K562 (cell line): ENCODE results near the gene SLC25A15. TPM values are rescaled to one million over a fixed set of nuclear protein-coding genes. Genes with fewer than 3 reads are reported as not detected.

Experiments used
- FOXA1 ChIP-seq: fragments of 450-650 bp; IDR thresholded peaks from 2 replicates; pipeline ENCODE4 v1.6.1; 2016; ENCODE audit warnings: mild to moderate bottlenecking, borderline replicate concordance
- IFI16 ChIP-seq: fragments of 250-450 bp; sonication (Bioruptor Pico); IDR thresholded peaks from 2 replicates; pipeline ENCODE4 v2.1.2; 2022; ENCODE audit warnings: mild to moderate bottlenecking, inconsistent platforms
- MEF2D ChIP-seq: conservative IDR thresholded peaks from 2 replicates; pipeline ENCODE4 v1.6.1; 2016; ENCODE audit warnings: low read depth, missing genetic modification characterization, missing compliant biosample characterization
- PML ChIP-seq: IDR thresholded peaks from 2 replicates; pipeline ENCODE4 v1.6.1; 2012; ENCODE audit warnings: low read length, inconsistent platforms
- RBFOX2 ChIP-seq: fragments of 200-400 bp; formaldehyde crosslinking; IDR thresholded peaks from 2 replicates; pipeline ENCODE4 v1.6.1; 2017; ENCODE audit warnings: low read depth, mild to moderate bottlenecking, low read length, moderate library complexity
- SMARCA4 ChIP-seq: fragments of 450-650 bp; IDR thresholded peaks from 2 replicates; pipeline ENCODE4 v1.6.1; 2016
- SREBF2 ChIP-seq: sonication (generic); formaldehyde crosslinking; IDR thresholded peaks from 2 replicates; pipeline ENCODE4 v1.4.0; 2020; ENCODE audit warnings: mild to moderate bottlenecking, missing genetic modification reagents
- ZNF165 ChIP-seq: fragments of 250-450 bp; sonication (Bioruptor Pico); IDR thresholded peaks from 2 replicates; pipeline ENCODE4 v1.4.0; 2020; ENCODE audit warnings: borderline replicate concordance
- ZNF57 ChIP-seq: fragments of 450-650 bp; formaldehyde crosslinking; IDR thresholded peaks from 2 replicates; pipeline ENCODE4 v1.4.0; 2020; ENCODE audit warnings: mild to moderate bottlenecking, moderate library complexity
- ZSCAN32 ChIP-seq: fragments of 450-650 bp; formaldehyde crosslinking; IDR thresholded peaks from 2 replicates; pipeline ENCODE4 v1.4.0; 2020; ENCODE audit warnings: mild to moderate bottlenecking, moderate library complexity
- polyA plus RNA-seq, 8 experiments: library from polyadenylated mRNA; depleted of rRNA in 4 of 8; stranded (reverse) in 5 of 8; unstranded in 3 of 8; fragments of >200 nt; fragmentation: Nextera tagmentation in 2 of 8; fragmentation: Illumina TruSeq in 1 of 8; extraction: Ambion mirVana in 2 of 8; extraction: Trizol in 1 of 8; gene quantifications; 2 replicates each; pipeline versions ENCODE4 v1.2.1 to v1.2.3, GENCODE V29; 2011 to 2014; ENCODE audit warnings: inconsistent platforms in 1 of 8, missing spikeins in 1 of 8
- total RNA-seq, 7 experiments: library from RNA; depleted of rRNA in 6 of 7; stranded (reverse); fragments of >200 nt in 6 of 7; fragmentation: Illumina TruSeq in 2 of 7; extraction: Trizol in 2 of 7; gene quantifications; 2 replicates each; pipeline versions ENCODE4 v1.2.1 to v1.2.3, GENCODE V29; 2011 to 2021; ENCODE audit warnings: low replicate concordance in 1 of 7
- TF ChIP-seq, protein P1 (sequence below): fragments of 450-650 bp; IDR thresholded peaks from 2 replicates; pipeline ENCODE4 v1.6.1; 2018; ENCODE audit not compliant: partially characterized antibody
- TF ChIP-seq, protein P2 (sequence below): sonication (generic); formaldehyde crosslinking; IDR thresholded peaks from 2 replicates; pipeline ENCODE4 v1.8.1; 2023; ENCODE audit warnings: mild to moderate bottlenecking, missing genetic modification reagents

Gene SLC25A15
- total and polyA plus RNA-seq, 9 of the 15 experiments (the other 6 are each of a cell fraction or from before 2014, with no cell fraction given): 3.5 to 30.5 (median 20.3) TPM

DNA sequence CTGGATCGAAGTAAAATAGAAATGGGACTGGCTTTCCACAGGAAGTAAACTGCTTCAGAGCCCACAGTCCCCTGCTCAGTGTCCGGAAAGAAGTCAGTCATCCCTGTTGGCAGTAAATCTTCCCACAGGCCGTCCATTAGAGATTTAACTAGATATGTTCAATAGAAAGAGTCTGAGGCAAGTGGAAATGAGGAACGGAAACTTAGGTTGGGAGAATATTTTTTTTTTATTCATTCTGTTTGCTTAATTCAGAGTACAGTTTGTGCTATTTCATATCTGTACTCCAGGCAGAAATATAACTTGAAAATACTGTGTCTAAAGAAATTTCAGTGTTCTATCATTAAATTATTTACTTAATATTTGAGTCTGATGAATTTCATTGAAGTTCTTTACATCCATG is 22.7 kb downstream of the SLC25A15 start (continued):
- TF ChIP-seq ZNF57 (no peak), SMARCA4 (no peak), SREBF2 (CRISPR knock-in tag) (no peak), ZSCAN32 (no peak), FOXA1 (no peak), MEF2D (tag) (no peak), ZNF165 (CRISPR knock-in tag) (no peak), PML (no peak), RBFOX2 (no peak), IFI16 (CRISPR knock-in tag) (no peak)
- TF ChIP-seq, protein P1, sequence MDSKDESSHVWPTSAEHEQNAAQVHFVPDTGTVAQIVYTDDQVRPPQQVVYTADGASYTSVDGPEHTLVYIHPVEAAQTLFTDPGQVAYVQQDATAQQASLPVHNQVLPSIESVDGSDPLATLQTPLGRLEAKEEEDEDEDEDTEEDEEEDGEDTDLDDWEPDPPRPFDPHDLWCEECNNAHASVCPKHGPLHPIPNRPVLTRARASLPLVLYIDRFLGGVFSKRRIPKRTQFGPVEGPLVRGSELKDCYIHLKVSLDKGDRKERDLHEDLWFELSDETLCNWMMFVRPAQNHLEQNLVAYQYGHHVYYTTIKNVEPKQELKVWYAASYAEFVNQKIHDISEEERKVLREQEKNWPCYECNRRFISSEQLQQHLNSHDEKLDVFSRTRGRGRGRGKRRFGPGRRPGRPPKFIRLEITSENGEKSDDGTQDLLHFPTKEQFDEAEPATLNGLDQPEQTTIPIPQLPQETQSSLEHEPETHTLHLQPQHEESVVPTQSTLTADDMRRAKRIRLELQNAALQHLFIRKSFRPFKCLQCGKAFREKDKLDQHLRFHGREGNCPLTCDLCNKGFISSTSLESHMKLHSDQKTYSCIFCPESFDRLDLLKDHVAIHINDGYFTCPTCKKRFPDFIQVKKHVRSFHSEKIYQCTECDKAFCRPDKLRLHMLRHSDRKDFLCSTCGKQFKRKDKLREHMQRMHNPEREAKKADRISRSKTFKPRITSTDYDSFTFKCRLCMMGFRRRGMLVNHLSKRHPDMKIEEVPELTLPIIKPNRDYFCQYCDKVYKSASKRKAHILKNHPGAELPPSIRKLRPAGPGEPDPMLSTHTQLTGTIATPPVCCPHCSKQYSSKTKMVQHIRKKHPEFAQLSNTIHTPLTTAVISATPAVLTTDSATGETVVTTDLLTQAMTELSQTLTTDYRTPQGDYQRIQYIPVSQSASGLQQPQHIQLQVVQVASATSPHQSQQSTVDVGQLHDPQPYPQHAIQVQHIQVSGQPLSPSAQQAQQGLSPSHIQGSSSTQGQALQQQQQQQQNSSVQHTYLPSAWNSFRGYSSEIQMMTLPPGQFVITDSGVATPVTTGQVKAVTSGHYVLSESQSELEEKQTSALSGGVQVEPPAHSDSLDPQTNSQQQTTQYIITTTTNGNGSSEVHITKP: no peak
- TF ChIP-seq, protein P2, sequence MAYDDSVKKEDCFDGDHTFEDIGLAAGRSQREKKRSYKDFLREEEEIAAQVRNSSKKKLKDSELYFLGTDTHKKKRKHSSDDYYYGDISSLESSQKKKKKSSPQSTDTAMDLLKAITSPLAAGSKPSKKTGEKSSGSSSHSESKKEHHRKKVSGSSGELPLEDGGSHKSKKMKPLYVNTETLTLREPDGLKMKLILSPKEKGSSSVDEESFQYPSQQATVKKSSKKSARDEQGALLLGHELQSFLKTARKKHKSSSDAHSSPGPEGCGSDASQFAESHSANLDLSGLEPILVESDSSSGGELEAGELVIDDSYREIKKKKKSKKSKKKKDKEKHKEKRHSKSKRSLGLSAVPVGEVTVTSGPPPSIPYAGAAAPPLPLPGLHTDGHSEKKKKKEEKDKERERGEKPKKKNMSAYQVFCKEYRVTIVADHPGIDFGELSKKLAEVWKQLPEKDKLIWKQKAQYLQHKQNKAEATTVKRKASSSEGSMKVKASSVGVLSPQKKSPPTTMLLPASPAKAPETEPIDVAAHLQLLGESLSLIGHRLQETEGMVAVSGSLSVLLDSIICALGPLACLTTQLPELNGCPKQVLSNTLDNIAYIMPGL (CRISPR knock-in tag): no peak
